ENCODE measurements around the gene CCDC88C.

DNA sequence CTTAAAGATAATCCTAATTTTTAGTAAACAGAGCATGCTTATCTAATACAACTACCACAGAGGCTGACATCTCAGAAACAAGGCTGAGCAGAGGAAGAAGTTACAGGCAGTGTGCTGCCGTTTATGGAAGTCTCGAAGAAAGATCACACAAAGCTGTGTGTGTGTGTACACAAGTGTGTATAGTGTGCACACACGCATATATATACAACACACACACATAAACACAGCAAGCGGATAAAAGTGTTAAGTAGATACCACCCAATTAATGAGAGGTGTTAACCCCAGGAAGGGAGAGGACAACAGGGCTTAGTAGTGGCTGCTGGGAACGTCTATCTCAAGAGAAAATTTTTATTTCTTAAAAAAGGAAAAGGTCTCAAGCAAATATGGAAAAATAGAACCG lies 15.3 kb downstream of the CCDC88C start:
- TF ChIP-seq, protein P1, sequence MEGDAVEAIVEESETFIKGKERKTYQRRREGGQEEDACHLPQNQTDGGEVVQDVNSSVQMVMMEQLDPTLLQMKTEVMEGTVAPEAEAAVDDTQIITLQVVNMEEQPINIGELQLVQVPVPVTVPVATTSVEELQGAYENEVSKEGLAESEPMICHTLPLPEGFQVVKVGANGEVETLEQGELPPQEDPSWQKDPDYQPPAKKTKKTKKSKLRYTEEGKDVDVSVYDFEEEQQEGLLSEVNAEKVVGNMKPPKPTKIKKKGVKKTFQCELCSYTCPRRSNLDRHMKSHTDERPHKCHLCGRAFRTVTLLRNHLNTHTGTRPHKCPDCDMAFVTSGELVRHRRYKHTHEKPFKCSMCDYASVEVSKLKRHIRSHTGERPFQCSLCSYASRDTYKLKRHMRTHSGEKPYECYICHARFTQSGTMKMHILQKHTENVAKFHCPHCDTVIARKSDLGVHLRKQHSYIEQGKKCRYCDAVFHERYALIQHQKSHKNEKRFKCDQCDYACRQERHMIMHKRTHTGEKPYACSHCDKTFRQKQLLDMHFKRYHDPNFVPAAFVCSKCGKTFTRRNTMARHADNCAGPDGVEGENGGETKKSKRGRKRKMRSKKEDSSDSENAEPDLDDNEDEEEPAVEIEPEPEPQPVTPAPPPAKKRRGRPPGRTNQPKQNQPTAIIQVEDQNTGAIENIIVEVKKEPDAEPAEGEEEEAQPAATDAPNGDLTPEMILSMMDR (IDR thresholded peaks at IDR 0.05; ENCODE audit: borderline replicate concordance, extremely low read depth, low read length, poor library complexity, severe bottlenecking) = no peak
- no peak for TF ChIP-seq EZH2 (IDR thresholded peaks at IDR 0.05; ENCODE audit: borderline replicate concordance, low read depth, low read length, severe bottlenecking)

All from DND-41 (cell line).